GM12864 (cell line): ENCODE measurements around the gene TAF11L8.
"Not testable (repeated sequence)": the region's sequence is repeated elsewhere in the genome, so short reads cannot be mapped to it uniquely, and the experiment has no call there.

Source experiments
- DNase-seq: peaks from one replicate; pipeline ENCODE4 v3.0.0-alpha.2; 2011; ENCODE audit warnings: low read depth
- H3K4me3 ChIP-seq: 2 replicates; pipeline ENCODE4 v1.5.1; 2011; ENCODE audit warnings: mild to moderate bottlenecking, low read depth, low read length, control low read depth
- CTCF ChIP-seq: IDR thresholded peaks from 2 replicates; pipeline ENCODE4 v1.5.1; 2011; ENCODE audit warnings: low read depth, mild to moderate bottlenecking, moderate library complexity, low read length, control low read depth, inconsistent platforms; ENCODE audit errors: missing control alignments

The TAF11L8 gene

GRCh38 chr5:17604951-17605350 lies 14.2 kb upstream of the TAF11L8 start:
- DNase-seq = no peak
- H3K4me3 ChIP-seq = no peak overlapping the region
- TF ChIP-seq CTCF = no peak

GRCh38 chr5:17603880-17604279 lies 13.1 kb upstream of the TAF11L8 start, which contains the start of gene TAF11L11:
TSS of gene TAF11L11 (plus strand) at chr5:17604183.
- not testable (repeated sequence) for DNase-seq, H3K4me3 ChIP-seq

DNA sequence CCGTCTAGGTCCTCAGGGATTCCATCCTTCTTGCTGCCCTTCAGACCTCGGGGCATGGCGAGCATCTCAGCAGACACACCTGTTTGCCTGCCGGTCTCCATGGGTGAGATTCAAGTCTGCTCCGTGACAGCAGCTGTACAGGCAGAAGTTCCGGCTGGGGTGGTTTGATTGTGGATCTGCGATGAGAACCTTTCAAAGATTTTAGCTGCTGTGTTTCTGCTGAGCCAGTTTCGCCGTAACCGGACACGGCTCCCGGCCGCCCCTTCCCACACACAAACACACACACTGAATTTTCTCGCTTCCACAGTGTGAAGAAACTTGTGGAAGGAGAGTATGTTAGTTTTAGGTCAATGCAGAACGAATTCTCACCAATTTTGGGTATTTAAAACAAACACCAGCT lies 7.0 kb upstream of the TAF11L8 start, which contains the start of gene TAF11L10:
TSS of gene TAF11L10 (minus strand) at position 101 of the 400 bp plus-strand sequence.
- not testable (repeated sequence) for DNase-seq

DNA sequence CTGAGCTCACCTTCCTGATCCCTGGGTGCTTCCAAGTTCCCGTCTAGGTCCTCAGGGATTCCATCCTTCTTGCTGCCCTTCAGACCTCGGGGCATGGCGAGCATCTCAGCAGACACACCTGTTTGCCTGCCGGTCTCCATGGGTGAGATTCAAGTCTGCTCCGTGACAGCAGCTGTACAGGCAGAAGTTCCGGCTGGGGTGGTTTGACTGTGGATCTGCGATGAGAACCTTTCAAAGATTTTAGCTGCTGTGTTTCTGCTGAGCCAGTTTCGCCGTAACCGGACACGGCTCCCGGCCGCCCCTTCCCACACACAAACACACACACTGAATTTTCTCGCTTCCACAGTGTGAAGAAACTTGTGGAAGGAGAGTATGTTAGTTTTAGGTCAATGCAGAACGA lies 3.5 kb upstream of the TAF11L8 start, which contains the start of gene TAF11L9:
TSS of gene TAF11L9 (minus strand) at position 140 of the 400 bp plus-strand sequence.
- H3K4me3 ChIP-seq, DNase-seq: not testable (repeated sequence)

More for the DNA sequence above, 7.0 kb upstream of the TAF11L8 start, which contains the start of gene TAF11L10:
- not testable (repeated sequence) for H3K4me3 ChIP-seq

DNA sequence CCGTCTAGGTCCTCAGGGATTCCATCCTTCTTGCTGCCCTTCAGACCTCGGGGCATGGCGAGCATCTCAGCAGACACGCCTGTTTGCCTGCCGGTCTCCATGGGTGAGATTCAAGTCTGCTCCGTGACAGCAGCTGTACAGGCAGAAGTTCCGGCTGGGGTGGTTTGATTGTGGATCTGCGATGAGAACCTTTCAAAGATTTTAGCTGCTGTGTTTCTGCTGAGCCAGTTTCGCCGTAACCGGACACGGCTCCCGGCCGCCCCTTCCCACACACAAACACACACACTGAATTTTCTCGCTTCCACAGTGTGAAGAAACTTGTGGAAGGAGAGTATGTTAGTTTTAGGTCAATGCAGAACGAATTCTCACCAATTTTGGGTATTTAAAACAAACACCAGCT lies 5.1 kb downstream of the TAF11L8 start, which contains the start of gene TAF11L7:
TSS of gene TAF11L7 (minus strand) at position 101 of the 400 bp plus-strand sequence.
- not testable (repeated sequence) for DNase-seq, H3K4me3 ChIP-seq
